Smooth muscle cell (in vitro differentiated cells): ENCODE measurements around the gene OGDH. TPM values are rescaled to one million over a fixed set of nuclear protein-coding genes. Genes with fewer than 3 reads are reported as not detected.

Experiments
- DNase-seq: peaks from one replicate; lab custom pipeline; 2025; ENCODE audit not compliant: unreplicated experiment; lab: John Stamatoyannopoulos, UW
- H2AFZ ChIP-seq: fragments of 200-600 bp; sonication (generic); 2 replicates; pipeline ENCODE4 v1.6.0; 2016; ENCODE audit warnings: antibody characterized with exemption, low read depth, mild to moderate bottlenecking
- H3F3A ChIP-seq: fragments of 200-600 bp; sonication (generic); 2 replicates; pipeline ENCODE4 v1.6.0; 2017; ENCODE audit warnings: antibody characterized with exemption, low read depth
- H3K27ac ChIP-seq: fragments of 200-600 bp; sonication (generic); 2 replicates; pipeline ENCODE4 v1.5.1; 2016; ENCODE audit warnings: low read depth, mild to moderate bottlenecking
- H3K27me3 ChIP-seq: fragments of 200-600 bp; sonication (generic); 2 replicates; pipeline ENCODE4 v1.6.1; 2016; ENCODE audit warnings: low read depth, mild to moderate bottlenecking
- H3K36me3 ChIP-seq: fragments of 200-600 bp; sonication (generic); 2 replicates; pipeline ENCODE4 v1.5.1; 2016; ENCODE audit warnings: low read depth
- H3K4me1 ChIP-seq: fragments of 200-600 bp; sonication (generic); 2 replicates; pipeline ENCODE4 v1.5.1; 2016; ENCODE audit warnings: low read depth
- H3K4me2 ChIP-seq: fragments of 200-600 bp; sonication (generic); 2 replicates; pipeline ENCODE4 v1.6.0; 2016; ENCODE audit warnings: mild to moderate bottlenecking
- H3K4me3 ChIP-seq: fragments of 200-600 bp; sonication (generic); 2 replicates; pipeline ENCODE4 v1.5.1; 2016; ENCODE audit warnings: mild to moderate bottlenecking
- H3K79me2 ChIP-seq: fragments of 200-600 bp; sonication (generic); 2 replicates; pipeline ENCODE4 v1.6.0; 2016; ENCODE audit warnings: low read depth, mild to moderate bottlenecking
- H3K9ac ChIP-seq: fragments of 200-600 bp; sonication (generic); 2 replicates; pipeline ENCODE4 v1.6.0; 2016; ENCODE audit warnings: low read depth
- H3K9me3 ChIP-seq: fragments of 200-600 bp; sonication (generic); replicated peaks from 2 replicates; pipeline ENCODE4 v1.5.1; 2016; ENCODE audit warnings: low read depth
- H4K20me1 ChIP-seq: fragments of 200-600 bp; sonication (generic); 2 replicates; pipeline ENCODE4 v1.6.0; 2016; ENCODE audit warnings: low read depth
- CTCF ChIP-seq: fragments of 200-600 bp; sonication (generic); IDR thresholded peaks from 2 replicates; pipeline ENCODE4 v1.5.1; 2017; ENCODE audit warnings: borderline replicate concordance, mild to moderate bottlenecking, antibody characterized with exemption; ENCODE audit not compliant: insufficient read depth, poor library complexity, severe bottlenecking
- WGBS: methylation state at CpG from one replicate; pipeline ENCODE4 v1.1.7; 2016; ENCODE audit warnings: low lambda C conversion rate; 5-methylcytosine and 5-hydroxymethylcytosine counted together
- polyA plus RNA-seq: library from polyadenylated mRNA; unstranded; fragments of >200 nt; fragmentation: Nextera tagmentation; extraction: Ambion mirVana; gene quantifications from 2 replicates; pipeline ENCODE4 v1.2.1, GENCODE V29; 2016
- total RNA-seq: library from RNA; depleted of rRNA; stranded (reverse); fragments of >200 nt; gene quantifications from 2 replicates; pipeline ENCODE4 v1.2.3, GENCODE V29; 2014

OGDH gene
- total and polyA plus RNA-seq, 2 experiments from 2014 or later: 32.6 to 34.2 TPM

- Histone ChIP-seq H3K4me3 (no peak overlapping the region), H3K79me2 (peaks cover 24% of the 10 kb centered on the region), H4K20me1 (peaks cover 17% of the 10 kb centered on the region), H3F3A (no peaks in the 10 kb centered on the region), H3K4me1 (peaks cover 2% of the 10 kb centered on the region), H3K27me3 (no peaks in the 10 kb centered on the region), H3K27ac (no peak overlapping the region), H3K4me2 (no peak overlapping the region), H2AFZ (no peak overlapping the region), H3K9me3 (no peaks in the 10 kb centered on the region), H3K36me3 (no peaks in the 10 kb centered on the region), H3K9ac (no peak overlapping the region)
- no peak for TF ChIP-seq CTCF
- WGBS: 89% methylated on average over 13 of the region's 13 CpGs
- no peak for DNase-seq
Measured at GRCh38 chr7:44629829-44630522, 23.5 kb downstream of the OGDH start.

- no peaks in the 10 kb centered on the region for H3F3A ChIP-seq
- no peaks in the 10 kb centered on the region for H3K9me3 ChIP-seq
- peaks cover 5% of the 10 kb centered on the region for H3K4me1 ChIP-seq
- no peak overlapping the region for H3K27ac ChIP-seq
- no peak overlapping the region for H3K9ac ChIP-seq
- no peak for DNase-seq
- peaks cover 12% of the 10 kb centered on the region for H4K20me1 ChIP-seq
- TF ChIP-seq CTCF: no peak
- no peak overlapping the region for H3K4me3 ChIP-seq
- H3K27me3 ChIP-seq: no peaks in the 10 kb centered on the region
- peaks cover 16% of the 10 kb centered on the region for H3K79me2 ChIP-seq
- no peak overlapping the region for H3K4me2 ChIP-seq
- no peaks in the 10 kb centered on the region for H3K36me3 ChIP-seq
- H2AFZ ChIP-seq: no peak overlapping the region
- 86% methylated on average over 11 of the region's 11 CpGs for WGBS
Measured at GRCh38 chr7:44630792-44631457, 24.5 kb downstream of the OGDH start.

DNA sequence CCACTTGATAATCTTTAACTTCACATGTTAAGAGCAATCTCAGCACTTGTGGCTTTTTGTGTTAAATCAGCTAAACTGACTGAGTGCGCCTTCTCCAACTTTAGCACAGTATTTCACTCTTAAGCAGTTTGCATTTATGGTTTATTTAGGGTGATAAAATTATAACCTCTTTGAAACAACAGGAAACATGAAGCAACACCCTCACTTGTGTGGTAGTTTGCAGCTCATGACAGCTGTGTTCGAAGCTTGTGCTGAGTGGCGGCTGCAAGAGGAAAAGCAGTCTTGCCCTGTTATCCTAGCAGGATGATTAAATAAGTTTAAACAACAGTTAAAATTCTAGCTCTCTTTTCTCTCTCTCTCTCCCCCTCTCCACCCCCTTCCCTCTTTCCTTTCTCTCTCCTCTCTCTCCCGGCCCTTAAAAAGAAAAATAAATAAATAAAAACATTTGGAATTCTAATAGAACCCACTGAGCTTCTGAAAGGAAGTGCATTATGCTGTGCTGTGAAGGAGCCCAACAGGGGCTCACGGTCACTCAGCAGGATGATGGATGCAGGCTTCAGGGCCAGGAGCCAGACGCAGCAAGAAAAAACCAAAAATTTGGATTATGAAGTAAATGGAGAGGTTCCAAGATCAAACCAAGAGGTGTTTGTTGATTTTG lies 25.2 kb downstream of the OGDH start:
- Histone ChIP-seq H3K4me3 (no peak overlapping the region), H3K9ac (no peak overlapping the region), H3F3A (no peaks in the 10 kb centered on the region), H4K20me1 (peaks cover 10% of the 10 kb centered on the region), H2AFZ (no peak overlapping the region), H3K36me3 (no peaks in the 10 kb centered on the region), H3K27me3 (no peaks in the 10 kb centered on the region), H3K9me3 (no peaks in the 10 kb centered on the region), H3K4me2 (no peak overlapping the region), H3K27ac (no peak overlapping the region), H3K4me1 (peaks cover 5% of the 10 kb centered on the region), H3K79me2 (peaks cover 16% of the 10 kb centered on the region)
- no peak for TF ChIP-seq CTCF
- no peak for DNase-seq
- WGBS: 51% methylated on average over 6 of the region's 6 CpGs
